HepG2 (cell line): ENCODE results near the gene LDLR. TPM values are rescaled to one million over a fixed set of nuclear protein-coding genes. Genes with fewer than 3 reads are reported as not detected.
A peak's percentile ranks its signal among the peaks of the same experiment; 100 is the strongest.

Experiments used
- AGO1 ChIP-seq: fragments of 200-400 bp; formaldehyde crosslinking; IDR thresholded peaks from 2 replicates; pipeline ENCODE4 v1.6.1; 2017; ENCODE audit warnings: mild to moderate bottlenecking, low read depth, low read length, moderate library complexity; ENCODE audit not compliant: poor library complexity, severe bottlenecking
- FOXA3 ChIP-seq: IDR thresholded peaks from 2 replicates; pipeline ENCODE4 v1.6.1; 2016; ENCODE audit warnings: missing genetic modification reagents, missing compliant biosample characterization
- GABPB1 ChIP-seq: IDR thresholded peaks from 2 replicates; pipeline ENCODE4 v1.6.1; 2016; ENCODE audit warnings: mild to moderate bottlenecking, missing genetic modification reagents, moderate library complexity, missing compliant biosample characterization
- JUNB ChIP-seq: sonication (generic); formaldehyde crosslinking; IDR thresholded peaks from 2 replicates; pipeline ENCODE4 v1.8.0; 2022; ENCODE audit warnings: missing genetic modification reagents, mild to moderate bottlenecking, borderline replicate concordance
- KDM3A ChIP-seq: IDR thresholded peaks from 2 replicates; pipeline ENCODE4 v1.6.1; 2018; ENCODE audit warnings: low read depth, missing compliant biosample characterization
- KLF15 ChIP-seq: sonication (generic); formaldehyde crosslinking; IDR thresholded peaks from 2 replicates; pipeline ENCODE4 v1.8.1; 2023; ENCODE audit warnings: borderline replicate concordance, mild to moderate bottlenecking, inconsistent platforms, missing genetic modification reagents, mixed read lengths
- MAFK ChIP-seq, 2 experiments: IDR thresholded peaks in 1 of 2; conservative IDR thresholded peaks in 1 of 2; 2 replicates each; pipeline ENCODE4 v1.6.1; 2011; ENCODE audit warnings: improper control_type of control experiment in 2 of 2, low read length in 2 of 2
- MED8 ChIP-seq: sonication (generic); formaldehyde crosslinking; IDR thresholded peaks from 2 replicates; pipeline ENCODE4 v1.8.1; 2023; ENCODE audit warnings: mild to moderate bottlenecking, missing genetic modification reagents; ENCODE audit not compliant: insufficient replicate concordance
- MEIS2 ChIP-seq: sonication (generic); formaldehyde crosslinking; IDR thresholded peaks from 2 replicates; pipeline ENCODE4 v1.9.0; 2021; ENCODE audit warnings: mild to moderate bottlenecking, missing genetic modification reagents
- NFYB ChIP-seq: sonication (generic); formaldehyde crosslinking; IDR thresholded peaks from 2 replicates; pipeline ENCODE4 v1.4.0; 2020; ENCODE audit warnings: missing genetic modification reagents
- PHF8 ChIP-seq: sonication (generic); formaldehyde crosslinking; IDR thresholded peaks from 2 replicates; pipeline ENCODE4 v1.5.0; 2020; ENCODE audit warnings: missing genetic modification reagents
- RAD21 ChIP-seq: fragments of 450-650 bp; formaldehyde crosslinking; IDR thresholded peaks from 2 replicates; pipeline ENCODE4 v1.5.0; 2020; ENCODE audit warnings: mild to moderate bottlenecking
- SATB2 ChIP-seq: sonication (generic); formaldehyde crosslinking; IDR thresholded peaks from 2 replicates; pipeline ENCODE4 v1.5.0; 2020; ENCODE audit warnings: missing genetic modification reagents
- TAF1 ChIP-seq: sonication (generic); formaldehyde crosslinking; IDR thresholded peaks from 2 replicates; pipeline ENCODE4 v1.4.0; 2020; ENCODE audit warnings: missing genetic modification reagents
- TGIF2 ChIP-seq: IDR thresholded peaks from 2 replicates; pipeline ENCODE4 v1.6.1; 2016; ENCODE audit warnings: control low read depth, missing compliant biosample characterization
- YY1 ChIP-seq: IDR thresholded peaks from 2 replicates; pipeline ENCODE4 v1.6.1; 2011; ENCODE audit warnings: low read length, low read depth, moderate library complexity, mild to moderate bottlenecking; ENCODE audit not compliant: insufficient read depth, insufficient replicate concordance
- ZEB1 ChIP-seq: IDR thresholded peaks from 2 replicates; pipeline ENCODE4 v1.6.1; 2012; ENCODE audit warnings: mild to moderate bottlenecking, low read depth, inconsistent platforms; ENCODE audit not compliant: insufficient replicate concordance
- ZNF230 ChIP-seq: sonication (generic); formaldehyde crosslinking; IDR thresholded peaks from 2 replicates; pipeline ENCODE4 v1.4.0; 2020; ENCODE audit warnings: mild to moderate bottlenecking, missing genetic modification reagents
- ZNF331 ChIP-seq: sonication (generic); formaldehyde crosslinking; IDR thresholded peaks from 2 replicates; pipeline ENCODE4 v1.4.0; 2020; ENCODE audit warnings: missing genetic modification reagents
- ZNF678 ChIP-seq: sonication (generic); formaldehyde crosslinking; IDR thresholded peaks from 2 replicates; pipeline ENCODE4 v1.4.0; 2020; ENCODE audit warnings: mild to moderate bottlenecking, missing genetic modification reagents
- ZNF724P ChIP-seq: sonication (generic); formaldehyde crosslinking; IDR thresholded peaks from 2 replicates; pipeline ENCODE4 v1.8.0; 2022; ENCODE audit warnings: missing genetic modification reagents, borderline replicate concordance
- ZNF747 ChIP-seq: sonication (generic); formaldehyde crosslinking; IDR thresholded peaks from 2 replicates; pipeline ENCODE4 v1.8.1; 2023; ENCODE audit warnings: missing genetic modification reagents, mild to moderate bottlenecking, borderline replicate concordance
- polyA plus RNA-seq, 8 experiments: library from polyadenylated mRNA; depleted of rRNA in 3 of 8; stranded (reverse) in 7 of 8; unstranded in 1 of 8; fragments of >200 nt; fragmentation: Illumina TruSeq in 4 of 8; extraction: Trizol in 4 of 8; gene quantifications; 2 replicates each; pipeline versions ENCODE4 v1.2.1 to v1.2.3, GENCODE V29; 2011 to 2016; ENCODE audit warnings: low read depth in 4 of 8, missing spikeins in 1 of 8, mixed read lengths in 1 of 8; ENCODE audit not compliant: insufficient read depth in 1 of 8
- total RNA-seq, 5 experiments: library from RNA; depleted of rRNA; stranded (reverse); fragments of >200 nt; fragmentation: Illumina TruSeq; extraction: Trizol; gene quantifications; 2 replicates each; pipeline ENCODE4 v1.2.3, GENCODE V29; 2016; ENCODE audit warnings: low read depth in 1 of 5
- TF ChIP-seq, protein P1 (sequence below): sonication (generic); formaldehyde crosslinking; IDR thresholded peaks from 2 replicates; pipeline ENCODE4 v1.4.0; 2020; ENCODE audit warnings: missing genetic modification reagents
- TF ChIP-seq, protein P2 (sequence below): sonication (generic); formaldehyde crosslinking; IDR thresholded peaks from 2 replicates; pipeline ENCODE4 v1.4.0; 2020; ENCODE audit warnings: missing genetic modification reagents
- TF ChIP-seq, protein P3 (sequence below): IDR thresholded peaks from 2 replicates; pipeline ENCODE4 v1.6.1; 2016; ENCODE audit warnings: missing genetic modification reagents, missing compliant biosample characterization
- TF ChIP-seq, protein P4 (sequence below): IDR thresholded peaks from 2 replicates; pipeline ENCODE4 v1.6.1; 2016; ENCODE audit warnings: control low read depth
- TF ChIP-seq, protein P5 (sequence below): IDR thresholded peaks from 2 replicates; pipeline ENCODE4 v1.6.1; 2016; ENCODE audit warnings: missing compliant biosample characterization, missing genetic modification reagents, borderline replicate concordance

The LDLR gene
- total and polyA plus RNA-seq, 2 of the 13 experiments (the other 11 are each of a cell fraction or from before 2014, with no cell fraction given) = 51.6 to 92.5 TPM

DNA sequence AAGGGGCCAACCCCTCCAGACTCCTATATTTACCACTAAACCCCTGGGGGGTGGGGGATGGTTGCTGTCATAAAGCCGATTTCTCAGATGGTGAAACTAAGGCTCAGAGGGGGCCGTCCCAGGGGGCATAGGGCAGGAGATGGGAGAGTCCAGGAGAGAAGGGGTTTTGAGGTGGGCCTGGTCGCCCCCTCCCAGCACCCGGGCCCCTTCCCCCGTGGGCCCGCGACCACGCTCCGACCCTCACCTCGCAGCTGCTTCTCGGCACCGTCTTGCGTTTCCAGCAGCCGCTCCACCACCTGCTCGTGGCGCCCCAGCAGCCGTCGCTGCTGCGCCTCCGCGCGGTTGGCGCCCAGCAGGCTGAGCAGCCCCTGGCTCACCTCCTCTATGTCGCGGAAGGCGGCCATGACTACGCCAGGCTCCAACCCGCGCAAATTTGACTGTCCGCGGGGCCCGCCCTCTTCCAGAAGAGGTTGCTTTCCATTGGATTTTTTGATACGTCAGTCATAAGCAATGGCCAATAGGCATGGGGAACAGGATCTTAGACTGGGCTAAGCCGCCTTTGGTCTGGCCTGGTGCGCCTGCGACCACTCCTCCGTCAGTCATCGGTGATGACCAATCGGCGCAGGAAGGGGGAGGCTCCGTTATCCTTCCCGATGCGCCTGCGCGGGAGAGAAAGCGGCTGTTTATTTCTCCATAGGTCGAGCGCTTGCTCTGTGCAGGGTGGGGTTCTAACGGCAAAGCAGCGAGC is 66.3 kb downstream of the LDLR start, which contains the start of gene SPC24 (continued):
- peak; percentile 57 for TF ChIP-seq ZNF331 (CRISPR knock-in tag)
- TF ChIP-seq, protein P1, sequence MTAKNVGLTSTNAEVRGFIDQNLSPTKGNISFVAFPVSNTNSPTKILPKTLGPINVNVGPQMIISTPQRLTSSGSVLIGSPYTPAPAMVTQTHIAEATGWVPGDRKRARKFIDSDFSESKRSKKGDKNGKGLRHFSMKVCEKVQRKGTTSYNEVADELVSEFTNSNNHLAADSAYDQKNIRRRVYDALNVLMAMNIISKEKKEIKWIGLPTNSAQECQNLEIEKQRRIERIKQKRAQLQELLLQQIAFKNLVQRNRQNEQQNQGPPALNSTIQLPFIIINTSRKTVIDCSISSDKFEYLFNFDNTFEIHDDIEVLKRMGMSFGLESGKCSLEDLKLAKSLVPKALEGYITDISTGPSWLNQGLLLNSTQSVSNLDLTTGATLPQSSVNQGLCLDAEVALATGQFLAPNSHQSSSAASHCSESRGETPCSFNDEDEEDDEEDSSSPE (CRISPR knock-in tag) = peak; percentile 100
- TF ChIP-seq PHF8 (CRISPR knock-in tag) = peak; percentile 92
- TF ChIP-seq JUNB (CRISPR knock-in tag) = no peak
- peak; percentile 67 for TF ChIP-seq FOXA3 (CRISPR knock-in tag)
- 0 out of 2 replicates have a peak, but pooled peaks have one; percentile 15 for TF ChIP-seq ZNF230 (CRISPR knock-in tag)
- peak; percentile 92 for TF ChIP-seq YY1
- no peak for TF ChIP-seq AGO1
- TF ChIP-seq, protein P2, sequence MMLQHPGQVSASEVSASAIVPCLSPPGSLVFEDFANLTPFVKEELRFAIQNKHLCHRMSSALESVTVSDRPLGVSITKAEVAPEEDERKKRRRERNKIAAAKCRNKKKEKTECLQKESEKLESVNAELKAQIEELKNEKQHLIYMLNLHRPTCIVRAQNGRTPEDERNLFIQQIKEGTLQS (CRISPR knock-in tag) = 0 out of 2 replicates have a peak, but pooled peaks have one; percentile 36
- peak; percentile 94 for TF ChIP-seq TAF1 (CRISPR knock-in tag)
- TF ChIP-seq KLF15 = no peak
- TF ChIP-seq ZNF678 (CRISPR knock-in tag) = no peak
- TF ChIP-seq ZNF724P = peak; percentile 86
- peak; percentile 14 for TF ChIP-seq ZEB1
- TF ChIP-seq TGIF2 (CRISPR knock-in tag) = peak; percentile 94
- peak in 1 of 2 experiments; percentile 69; a peak in 2 of 4 replicates for TF ChIP-seq MAFK (conservative IDR thresholded peaks at IDR 0.05 in 1 of 2, IDR thresholded peaks at IDR 0.05 in 1 of 2; ENCODE audit: low read length in 2 of 2)
- TF ChIP-seq, protein P3, sequence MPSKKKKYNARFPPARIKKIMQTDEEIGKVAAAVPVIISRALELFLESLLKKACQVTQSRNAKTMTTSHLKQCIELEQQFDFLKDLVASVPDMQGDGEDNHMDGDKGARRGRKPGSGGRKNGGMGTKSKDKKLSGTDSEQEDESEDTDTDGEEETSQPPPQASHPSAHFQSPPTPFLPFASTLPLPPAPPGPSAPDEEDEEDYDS (CRISPR knock-in tag) = peak; percentile 85
- TF ChIP-seq KDM3A (CRISPR knock-in tag) = no peak; the same call in 1 of the 2 replicates
- peak; percentile 33; the same call in 1 of the 2 replicates for TF ChIP-seq RAD21
- TF ChIP-seq, protein P4, sequence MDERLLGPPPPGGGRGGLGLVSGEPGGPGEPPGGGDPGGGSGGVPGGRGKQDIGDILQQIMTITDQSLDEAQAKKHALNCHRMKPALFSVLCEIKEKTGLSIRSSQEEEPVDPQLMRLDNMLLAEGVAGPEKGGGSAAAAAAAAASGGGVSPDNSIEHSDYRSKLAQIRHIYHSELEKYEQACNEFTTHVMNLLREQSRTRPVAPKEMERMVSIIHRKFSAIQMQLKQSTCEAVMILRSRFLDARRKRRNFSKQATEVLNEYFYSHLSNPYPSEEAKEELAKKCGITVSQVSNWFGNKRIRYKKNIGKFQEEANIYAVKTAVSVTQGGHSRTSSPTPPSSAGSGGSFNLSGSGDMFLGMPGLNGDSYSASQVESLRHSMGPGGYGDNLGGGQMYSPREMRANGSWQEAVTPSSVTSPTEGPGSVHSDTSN (CRISPR knock-in tag) = peak; percentile 97
- no peak for TF ChIP-seq SATB2 (CRISPR knock-in tag)
- TF ChIP-seq ZNF747 = 0 out of 2 replicates have a peak, but pooled peaks have one; percentile 69
- peak; percentile 67 for TF ChIP-seq GABPB1
- TF ChIP-seq MEIS2 (CRISPR knock-in tag) = 0 out of 2 replicates have a peak, but pooled peaks have one; percentile 55
- TF ChIP-seq NFYB (CRISPR knock-in tag) = peak; percentile 96
- TF ChIP-seq, protein P5, sequence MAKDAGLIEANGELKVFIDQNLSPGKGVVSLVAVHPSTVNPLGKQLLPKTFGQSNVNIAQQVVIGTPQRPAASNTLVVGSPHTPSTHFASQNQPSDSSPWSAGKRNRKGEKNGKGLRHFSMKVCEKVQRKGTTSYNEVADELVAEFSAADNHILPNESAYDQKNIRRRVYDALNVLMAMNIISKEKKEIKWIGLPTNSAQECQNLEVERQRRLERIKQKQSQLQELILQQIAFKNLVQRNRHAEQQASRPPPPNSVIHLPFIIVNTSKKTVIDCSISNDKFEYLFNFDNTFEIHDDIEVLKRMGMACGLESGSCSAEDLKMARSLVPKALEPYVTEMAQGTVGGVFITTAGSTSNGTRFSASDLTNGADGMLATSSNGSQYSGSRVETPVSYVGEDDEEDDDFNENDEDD (CRISPR knock-in tag) = peak; percentile 100
- TF ChIP-seq MED8 (CRISPR knock-in tag) = peak; percentile 51
